Right lobe of liver (tissue), 6 donors: ENCODE measurements around the gene BCAS2. TPM values are rescaled to one million over a fixed set of nuclear protein-coding genes. Genes with fewer than 3 reads are reported as not detected.

Experiments
- ATAC-seq, 4 donors: fragments of 200-7000 bp; cut with Tn5 transposase; one replicate each; pipeline ENCODE4 v1.9.1; 2020; ENCODE audit warnings: mild to moderate bottlenecking in 4 of 4, moderate library complexity in 4 of 4
- DNase-seq, 3 donors: peaks; one replicate each; pipeline ENCODE4 v3.0.0-alpha.2; 2020
- H3K27ac ChIP-seq, 3 donors: fragments of 200-600 bp; one replicate each; pipeline ENCODE4 v1.8.0; 2022
- H3K27me3 ChIP-seq, 2 donors: fragments of 200-600 bp; one replicate each; pipeline ENCODE4 v1.8.0; 2022
- H3K36me3 ChIP-seq, 4 donors: fragments of 200-600 bp; sonication (generic) in 1 of 4; one replicate each; pipeline versions ENCODE4 v1.5.1 to v1.8.0; 2017 to 2022; ENCODE audit warnings: control low read depth in 1 of 4
- H3K4me1 ChIP-seq, 4 donors: fragments of 200-600 bp; sonication (generic) in 1 of 4; one replicate each; pipeline versions ENCODE4 v1.5.1 to v1.8.0; 2017 to 2022; ENCODE audit warnings: control low read depth in 1 of 4
- H3K4me3 ChIP-seq, 3 donors: fragments of 200-600 bp; one replicate each; pipeline ENCODE4 v1.8.0; 2022
- H3K9me3 ChIP-seq, 4 donors: fragments of 200-600 bp; sonication (generic) in 1 of 4; one replicate each; pipeline versions ENCODE4 v1.5.1 to v1.8.0; 2017 to 2022; ENCODE audit warnings: control low read depth in 1 of 4
- CTCF ChIP-seq, 4 donors: fragments of 200-600 bp in 3 of 4; fragments of 450-650 bp in 1 of 4; IDR thresholded peaks; one replicate each; pipeline versions ENCODE4 v1.5.1 to v1.8.0; 2016 to 2022; ENCODE audit warnings: antibody characterized with exemption in 4 of 4, mild to moderate bottlenecking in 2 of 4
- POLR2A ChIP-seq: fragments of 450-650 bp; IDR thresholded peaks from one replicate; pipeline ENCODE4 v1.6.1; 2017; ENCODE audit warnings: antibody characterized with exemption, mild to moderate bottlenecking
- WGBS: methylation state at CpG from one replicate; pipeline ENCODE4 v1.1.6; 2018; ENCODE audit warnings: low coverage, low lambda C conversion rate; ENCODE audit not compliant: insufficient coverage; ENCODE audit errors: missing lambda C conversion rate; 5-methylcytosine and 5-hydroxymethylcytosine counted together
- intact Hi-C, 2 donors: fragments of 100-400 bp; cut with DNase I; formaldehyde crosslinking; loops; one replicate each; pipeline versions ENCODE4 v1.11.2 to v1.14.1; 2022
- total RNA-seq, 6 experiments: library from RNA; depleted of rRNA in 2 of 6; stranded (reverse); fragments of >200 nt in 2 of 6; fragmentation: NEBNext Ultra II Directional in 3 of 6; extraction: Animal tissue kit (Norgen Biotek cat#: 25700) in 3 of 6; gene quantifications; one replicate each; pipeline versions ENCODE4 v1.1.0 to v1.2.4, GENCODE V29; 2016 to 2023
- donor health status: DM: no; HTN: yes; CAD: no.
- donor health status: DM: no; HTN: no; CAD: no.
- donor health status: DM: no; HTN: no; CAD: no.
- donor health status: DM: no; HTN: yes; CAD: no.
- donor health status: DM: no; HTN: yes; CAD: no.

BCAS2 gene
- total RNA-seq, 6 experiments from 2014 or later = 16.4 to 32.0 (median 22.6) TPM

DNA sequence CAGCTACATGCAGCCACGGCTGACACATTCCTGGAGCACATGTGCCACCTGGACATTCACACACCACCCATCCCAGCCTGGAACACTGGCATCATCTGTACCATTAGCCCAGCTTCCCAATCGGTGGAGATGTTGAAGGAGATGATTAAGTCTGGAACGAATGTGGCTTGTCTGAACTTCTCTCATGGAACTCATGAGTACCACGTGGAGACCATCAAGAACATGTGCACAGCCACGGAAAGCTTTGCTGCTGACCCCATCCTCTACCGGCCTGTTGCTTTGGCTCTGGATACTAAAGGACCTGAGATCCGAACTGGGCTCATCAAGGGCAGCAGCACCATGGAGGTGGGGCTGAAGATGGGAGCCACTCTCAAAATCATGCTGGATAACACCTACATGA lies 45.4 kb downstream of the BCAS2 start:
- TF ChIP-seq CTCF (IDR thresholded peaks at IDR 0.05) = no peak
- no peak for TF ChIP-seq POLR2A
- intact Hi-C loops = no loop called here
- 70% methylated on average over 3 of the region's 7 CpGs for WGBS
- no peaks in the 10 kb centered on the region for H3K4me1 ChIP-seq
- no peaks in the 10 kb centered on the region for H3K9me3 ChIP-seq
- H3K27ac ChIP-seq = no peak overlapping the region
- no peak for DNase-seq
- H3K36me3 ChIP-seq = no peaks in the 10 kb centered on the region
- H3K4me3 ChIP-seq = no peak overlapping the region
- H3K27me3 ChIP-seq = no peaks in the 10 kb centered on the region
- ATAC-seq = no peak

DNA sequence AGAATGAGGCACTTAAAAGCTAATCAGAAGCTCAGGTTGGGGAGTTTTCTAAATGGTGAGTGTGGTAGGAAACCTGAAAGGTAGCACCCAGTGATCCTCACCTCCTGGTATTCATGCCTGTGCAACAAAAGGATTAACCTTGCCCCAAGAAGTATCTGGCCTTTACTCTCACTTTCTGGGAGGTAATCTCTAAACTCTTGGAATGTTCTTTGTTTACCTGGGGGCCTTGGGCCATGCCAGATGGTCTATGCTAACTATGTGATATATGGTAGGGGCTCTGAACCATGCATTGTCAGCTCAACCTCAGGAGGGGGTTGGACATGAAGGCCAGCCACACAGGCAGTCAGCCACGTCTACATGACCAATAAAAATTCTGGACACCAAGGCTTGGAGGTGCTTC lies 46.0 kb downstream of the BCAS2 start:
- intact Hi-C loops = no loop called here
- H3K4me1 ChIP-seq = no peaks in the 10 kb centered on the region
- no peak for TF ChIP-seq POLR2A
- TF ChIP-seq CTCF (IDR thresholded peaks at IDR 0.05) = no peak
- ATAC-seq (no peak), DNase-seq (no peak)
- H3K27ac ChIP-seq = no peak overlapping the region
- 20% methylated on average over 1 of the region's 1 CpG for WGBS
- H3K36me3 ChIP-seq = no peaks in the 10 kb centered on the region
- no peaks in the 10 kb centered on the region for H3K9me3 ChIP-seq
- H3K4me3 ChIP-seq = no peak overlapping the region
- H3K27me3 ChIP-seq = no peaks in the 10 kb centered on the region

GRCh38 chr1:114531094-114531493 lies 50.3 kb downstream of the BCAS2 start:
- Histone ChIP-seq H3K4me3 (no peak overlapping the region), H3K4me1 (no peaks in the 10 kb centered on the region), H3K27ac (no peak overlapping the region), H3K27me3 (no peaks in the 10 kb centered on the region), H3K36me3 (no peaks in the 10 kb centered on the region), H3K9me3 (no peaks in the 10 kb centered on the region)
- DNase-seq (no peak), ATAC-seq (no peak)
- no peak for TF ChIP-seq CTCF (IDR thresholded peaks at IDR 0.05)
- TF ChIP-seq POLR2A = no peak
- intact Hi-C loops = no loop called here
- 40% methylated on average over 1 of the region's 1 CpG for whole genome bisulfite sequencing

- 83% methylated on average over 2 of the region's 2 CpGs for WGBS
- intact Hi-C loops = no loop called here
- H3K27me3 ChIP-seq = no peaks in the 10 kb centered on the region
Measured at GRCh38 chr1:114530224-114530623, 51.2 kb downstream of the BCAS2 start.

More at GRCh38 chr1:114530224-114530623, 51.2 kb downstream of the BCAS2 start:
- no peaks in the 10 kb centered on the region for H3K9me3 ChIP-seq
- DNase-seq (no peak), ATAC-seq (no peak)
- no peak overlapping the region for H3K4me3 ChIP-seq
- no peak overlapping the region for H3K27ac ChIP-seq
- TF ChIP-seq CTCF (IDR thresholded peaks at IDR 0.05) (no peak), POLR2A (no peak)
- H3K4me1 ChIP-seq = no peaks in the 10 kb centered on the region
- H3K36me3 ChIP-seq = no peaks in the 10 kb centered on the region
